NT2/D1 (cell line): ENCODE results near the gene PLG.
"Not testable (repeated sequence)": the region's sequence is repeated elsewhere in the genome, so short reads cannot be mapped to it uniquely, and the experiment has no call there.

ENCODE experiments used
- DNase-seq: peaks from one replicate; pipeline ENCODE4 v3.0.0-alpha.2; 2011; ENCODE audit warnings: low read depth, low spot score
- H3K27me3 ChIP-seq: 2 replicates; pipeline ENCODE4 v1.6.0; 2011; ENCODE audit warnings: mild to moderate bottlenecking; ENCODE audit not compliant: insufficient read length, insufficient read depth
- H3K36me3 ChIP-seq: 2 replicates; pipeline ENCODE4 v1.6.1; 2011; ENCODE audit warnings: mild to moderate bottlenecking, low read length, mixed read lengths; ENCODE audit not compliant: insufficient read depth, insufficient read length
- H3K4me1 ChIP-seq: 2 replicates; pipeline ENCODE4 v1.5.1; 2011; ENCODE audit not compliant: insufficient read depth, insufficient read length
- H3K4me3 ChIP-seq: 2 replicates; pipeline ENCODE4 v1.5.1; 2011; ENCODE audit warnings: low read depth; ENCODE audit not compliant: insufficient read length
- H3K9ac ChIP-seq: 2 replicates; pipeline ENCODE4 v1.6.0; 2011; ENCODE audit warnings: low read depth; ENCODE audit not compliant: insufficient read length
- H3K9me3 ChIP-seq: 2 replicates; pipeline ENCODE4 v1.5.1; 2011; ENCODE audit warnings: mild to moderate bottlenecking, low read length; ENCODE audit not compliant: insufficient read depth
- SUZ12 ChIP-seq: IDR thresholded peaks from 2 replicates; pipeline ENCODE4 v1.6.1; 2011; ENCODE audit not compliant: insufficient read length, insufficient read depth; ENCODE audit errors: extremely low read depth
- YY1 ChIP-seq: IDR thresholded peaks from 2 replicates; pipeline ENCODE4 v1.6.1; 2011; ENCODE audit not compliant: insufficient read length, insufficient read depth
- ZNF274 ChIP-seq: IDR thresholded peaks from 2 replicates; pipeline ENCODE4 v1.6.1; 2011; ENCODE audit warnings: mild to moderate bottlenecking, low read depth, low read length

Gene PLG

DNA sequence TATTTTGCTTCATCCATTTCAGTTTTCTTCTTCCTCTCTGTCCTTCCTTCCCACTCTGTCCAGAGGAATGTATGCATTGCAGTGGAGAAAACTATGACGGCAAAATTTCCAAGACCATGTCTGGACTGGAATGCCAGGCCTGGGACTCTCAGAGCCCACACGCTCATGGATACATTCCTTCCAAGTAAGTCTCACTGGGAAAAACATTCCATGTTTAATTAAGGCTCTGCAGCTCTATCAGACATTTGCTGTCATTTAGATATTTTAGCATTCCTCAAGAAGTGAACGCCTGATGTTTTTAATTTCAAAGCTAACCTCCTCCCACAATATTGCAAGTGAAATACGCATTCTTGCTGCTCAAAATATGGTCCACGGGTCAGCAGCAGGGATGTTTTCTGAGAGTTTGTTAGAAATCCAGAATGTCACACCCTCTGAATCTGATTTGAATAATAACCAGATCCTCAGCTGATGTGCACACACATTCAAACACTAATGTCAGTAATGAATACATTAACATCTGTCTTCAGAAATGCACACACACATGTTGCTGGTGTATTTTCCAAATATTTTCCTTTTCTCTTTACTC, 12.8 kb downstream of the PLG start:
- no peaks in the 10 kb centered on the region for H3K4me1 ChIP-seq
- H3K9ac ChIP-seq: no peak overlapping the region
- H3K9me3 ChIP-seq: no peaks in the 10 kb centered on the region
- no peaks in the 10 kb centered on the region for H3K27me3 ChIP-seq
- TF ChIP-seq ZNF274: no peak
- TF ChIP-seq YY1: no peak
- TF ChIP-seq SUZ12: no peak
- no peak overlapping the region for H3K4me3 ChIP-seq
- no peak for DNase-seq
- no peaks in the 10 kb centered on the region for H3K36me3 ChIP-seq

DNA sequence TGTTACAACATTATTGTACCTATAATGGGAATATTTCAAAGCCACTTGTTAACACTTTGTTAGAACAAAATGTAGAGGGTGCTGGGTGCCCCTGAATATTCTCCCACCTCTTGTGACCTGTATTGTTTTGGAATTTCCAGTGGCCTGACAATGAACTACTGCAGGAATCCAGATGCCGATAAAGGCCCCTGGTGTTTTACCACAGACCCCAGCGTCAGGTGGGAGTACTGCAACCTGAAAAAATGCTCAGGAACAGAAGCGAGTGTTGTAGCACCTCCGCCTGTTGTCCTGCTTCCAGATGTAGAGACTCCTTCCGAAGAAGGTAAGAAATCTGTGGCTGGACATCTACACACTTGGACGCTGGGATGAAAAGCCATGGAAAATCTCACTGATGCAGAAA, 28.9 kb downstream of the PLG start:
- Histone ChIP-seq H3K9me3 (no peaks in the 10 kb centered on the region), H3K27me3 (no peaks in the 10 kb centered on the region), H3K4me1 (no peaks in the 10 kb centered on the region), H3K9ac (no peak overlapping the region), H3K4me3 (no peak overlapping the region), H3K36me3 (no peaks in the 10 kb centered on the region)
- no peak for TF ChIP-seq SUZ12
- TF ChIP-seq YY1: no peak
- TF ChIP-seq ZNF274: no peak
- no peak for DNase-seq

DNA sequence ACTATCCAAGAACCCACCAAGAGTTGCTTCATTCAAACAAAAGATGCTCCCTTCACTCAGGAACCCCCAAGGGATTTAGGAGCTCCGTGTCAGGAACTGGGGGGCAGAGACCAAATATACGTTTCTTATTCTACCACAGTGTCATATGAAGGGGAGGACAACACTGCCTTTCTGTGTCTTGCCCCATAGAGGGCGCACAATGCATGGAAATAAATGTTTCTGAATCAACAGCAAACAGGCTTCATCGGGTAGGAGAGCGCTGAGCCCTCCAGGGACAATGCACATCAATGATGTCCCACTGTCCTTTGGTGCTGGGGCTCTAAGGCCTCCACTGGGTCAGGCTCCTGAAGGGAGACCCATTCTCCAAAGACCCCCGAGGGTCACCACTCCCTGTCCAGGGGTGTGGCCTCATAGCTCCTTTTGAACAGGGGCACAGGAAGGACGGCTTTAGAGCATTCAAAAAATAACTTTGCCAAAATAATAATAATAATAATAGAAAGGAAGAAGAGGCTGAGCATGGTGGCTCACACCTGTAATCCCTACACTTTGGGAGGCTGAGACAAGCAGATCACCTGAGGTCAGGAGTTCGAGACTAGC, 31.1 kb downstream of the PLG start:
- no peak overlapping the region for H3K4me3 ChIP-seq
- no peak for TF ChIP-seq SUZ12
- TF ChIP-seq ZNF274: no peak
- no peak for TF ChIP-seq YY1
- H3K36me3 ChIP-seq: no peaks in the 10 kb centered on the region
- no peak overlapping the region for H3K9ac ChIP-seq
- H3K4me1 ChIP-seq: no peaks in the 10 kb centered on the region
- DNase-seq: peak; percentile 23
- no peaks in the 10 kb centered on the region for H3K27me3 ChIP-seq
- H3K9me3 ChIP-seq: no peaks in the 10 kb centered on the region

DNA sequence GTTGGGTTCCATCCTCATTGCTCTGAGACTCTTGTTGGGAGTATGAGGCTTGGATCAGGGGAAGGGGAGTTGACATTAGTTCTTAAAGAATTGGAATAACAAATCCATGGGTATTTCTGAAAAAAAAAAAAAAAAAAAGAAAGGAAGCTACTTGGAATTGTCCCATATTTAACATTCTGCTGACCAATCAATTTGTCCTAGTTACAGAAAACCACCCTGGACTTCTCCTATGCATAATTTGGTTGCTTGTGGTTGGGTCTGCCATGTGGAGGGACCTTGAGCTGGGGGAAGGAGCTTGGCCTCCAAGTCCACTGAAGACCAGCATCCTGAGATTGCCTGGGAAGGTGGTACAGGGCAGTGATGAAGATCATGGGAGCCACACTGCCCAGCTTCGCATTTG, 32.6 kb downstream of the PLG start:
- Histone ChIP-seq H3K36me3 (no peaks in the 10 kb centered on the region), H3K9ac (no peak overlapping the region), H3K4me1 (no peaks in the 10 kb centered on the region), H3K27me3 (no peaks in the 10 kb centered on the region), H3K4me3 (no peak overlapping the region), H3K9me3 (no peaks in the 10 kb centered on the region)
- no peak for DNase-seq
- no peak for TF ChIP-seq SUZ12
- no peak for TF ChIP-seq YY1
- no peak for TF ChIP-seq ZNF274

DNA sequence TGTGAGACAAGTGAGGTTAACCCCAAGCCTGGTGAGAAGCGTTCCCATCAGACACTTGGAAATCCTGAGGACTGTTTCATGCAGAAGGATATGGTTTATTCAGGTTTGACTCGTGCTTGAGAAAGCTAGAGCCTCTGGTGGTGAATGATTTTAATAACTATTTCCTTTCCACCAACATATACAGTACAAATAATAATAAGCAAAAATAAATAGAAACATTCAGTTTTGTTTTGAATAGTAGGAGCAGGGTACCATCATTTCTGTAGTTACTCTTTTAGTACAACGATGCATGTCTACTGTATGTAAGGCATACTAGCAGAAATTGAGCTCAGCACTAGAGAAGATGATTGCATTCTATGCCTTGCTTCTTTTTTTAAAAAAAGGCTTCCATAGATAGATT, 33.5 kb downstream of the PLG start:
- H3K4me1 ChIP-seq: no peaks in the 10 kb centered on the region
- H3K4me3 ChIP-seq: no peak overlapping the region
- H3K36me3 ChIP-seq: no peaks in the 10 kb centered on the region
- no peaks in the 10 kb centered on the region for H3K27me3 ChIP-seq
- H3K9me3 ChIP-seq: no peaks in the 10 kb centered on the region
- TF ChIP-seq YY1: no peak
- no peak for TF ChIP-seq SUZ12
- no peak for TF ChIP-seq ZNF274
- no peak for DNase-seq
- H3K9ac ChIP-seq: no peak overlapping the region

DNA sequence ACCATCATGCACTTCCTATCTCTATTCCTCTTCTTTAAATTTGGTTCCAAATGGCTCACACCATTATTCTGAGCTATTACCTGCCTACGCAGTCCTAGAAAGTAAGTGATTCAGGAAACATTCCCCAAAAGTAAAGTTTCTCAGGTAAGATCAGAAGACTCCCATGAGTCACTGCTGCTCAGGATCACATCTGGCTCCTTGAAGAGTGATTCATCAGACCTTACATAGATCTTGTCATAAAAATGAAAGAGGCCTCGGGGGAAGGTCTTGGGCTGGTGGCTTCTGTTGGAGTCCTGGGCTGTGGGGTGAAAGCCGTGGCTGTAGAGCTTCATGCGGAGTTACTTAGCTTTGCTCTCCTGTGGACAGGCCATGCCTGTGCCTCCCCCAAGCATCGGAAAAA, 35.9 kb downstream of the PLG start:
- no peaks in the 10 kb centered on the region for H3K4me1 ChIP-seq

DNA sequence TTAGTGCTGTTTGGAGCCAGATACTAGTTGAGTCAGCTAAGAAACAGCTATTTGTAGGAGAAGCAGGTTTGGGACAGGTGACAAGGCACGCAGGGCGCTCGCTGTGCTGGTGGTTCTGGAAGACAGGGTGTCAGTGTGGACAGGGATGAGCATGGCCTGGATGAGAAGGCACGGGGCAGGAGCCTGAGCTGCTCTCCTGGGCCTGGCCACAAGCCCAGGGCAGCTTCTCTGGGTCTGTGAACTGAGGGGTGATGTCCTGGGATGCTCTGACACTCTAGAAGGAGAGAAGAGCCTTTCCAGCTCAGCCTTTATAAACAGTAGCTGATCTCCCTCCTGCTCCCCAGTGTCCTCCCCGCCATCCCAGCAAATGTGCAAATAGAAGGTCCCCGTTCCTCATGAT, 37.9 kb downstream of the PLG start:
- Histone ChIP-seq H3K9ac (no peak overlapping the region), H3K4me3 (no peak overlapping the region), H3K27me3 (no peaks in the 10 kb centered on the region), H3K9me3 (no peaks in the 10 kb centered on the region), H3K36me3 (no peaks in the 10 kb centered on the region), H3K4me1 (no peaks in the 10 kb centered on the region)
- DNase-seq: no peak
- TF ChIP-seq ZNF274 (no peak), SUZ12 (no peak), YY1 (no peak)

More for the DNA sequence above, 35.9 kb downstream of the PLG start:
- no peaks in the 10 kb centered on the region for H3K9me3 ChIP-seq
- no peak overlapping the region for H3K9ac ChIP-seq
- no peaks in the 10 kb centered on the region for H3K36me3 ChIP-seq
- TF ChIP-seq SUZ12 (no peak), YY1 (no peak)
- no peak overlapping the region for H3K4me3 ChIP-seq
- DNase-seq: no peak
- H3K27me3 ChIP-seq: no peaks in the 10 kb centered on the region

DNA sequence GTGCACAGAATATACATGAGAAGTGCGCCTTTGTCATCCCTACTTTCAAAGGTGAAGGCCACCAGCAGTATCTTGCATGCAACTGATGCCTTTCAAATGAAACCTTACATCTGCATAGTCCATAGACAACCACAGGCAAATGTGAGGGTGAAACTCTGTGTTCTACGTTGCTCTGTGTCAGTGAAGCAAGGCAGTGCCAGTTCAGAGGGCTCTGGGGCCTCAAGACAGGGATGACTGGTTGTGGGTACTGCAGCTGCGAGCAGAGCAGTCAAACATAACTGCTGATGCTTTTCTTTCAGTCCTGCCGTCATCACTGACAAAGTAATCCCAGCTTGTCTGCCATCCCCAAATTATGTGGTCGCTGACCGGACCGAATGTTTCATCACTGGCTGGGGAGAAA, 39.0 kb downstream of the PLG start:
- H3K9ac ChIP-seq, H3K4me1 ChIP-seq, DNase-seq, H3K36me3 ChIP-seq, H3K27me3 ChIP-seq, H3K4me3 ChIP-seq, H3K9me3 ChIP-seq: not testable (repeated sequence)
